ENCODE measurements around the gene SH3RF1.

The SH3RF1 gene

GRCh38 chr4:169163495-169163894, 107.3 kb downstream of the SH3RF1 start:
- no peak for DNase-seq (ENCODE audit: low read depth in 3 of 3)

GRCh38 chr4:169160825-169161224, 109.9 kb downstream of the SH3RF1 start:
- DNase-seq (ENCODE audit: low read depth in 3 of 3): no peak

GRCh38 chr4:169159624-169160171, 111.1 kb downstream of the SH3RF1 start:
- DNase-seq (ENCODE audit: low read depth in 3 of 3): no peak

GRCh38 chr4:169158861-169159260, 111.9 kb downstream of the SH3RF1 start:
- DNase-seq (ENCODE audit: low read depth in 3 of 3): no peak

- no peak for DNase-seq (ENCODE audit: low read depth in 3 of 3)
These were observed 112.7 kb downstream of the SH3RF1 start for GRCh38 chr4:169158046-169158445.

- no peak for DNase-seq (ENCODE audit: low read depth in 3 of 3)
These were observed 114.4 kb downstream of the SH3RF1 start for GRCh38 chr4:169156392-169156791.

- DNase-seq (ENCODE audit: low read depth in 3 of 3): no peak
These were observed 116.6 kb downstream of the SH3RF1 start for GRCh38 chr4:169154121-169154520.

GRCh38 chr4:169153481-169154087, 117.2 kb downstream of the SH3RF1 start:
- DNase-seq (ENCODE audit: low read depth in 3 of 3): no peak

GRCh38 chr4:169152899-169153298, 117.9 kb downstream of the SH3RF1 start:
- no peak for DNase-seq (ENCODE audit: low read depth in 3 of 3)

- no peak for DNase-seq (ENCODE audit: low read depth in 3 of 3)
These were observed 118.7 kb downstream of the SH3RF1 start for GRCh38 chr4:169152098-169152497.

- DNase-seq (ENCODE audit: low read depth in 3 of 3): no peak
These were observed 119.1 kb downstream of the SH3RF1 start for GRCh38 chr4:169151671-169152070.

- no peak for DNase-seq (ENCODE audit: low read depth in 3 of 3)
These were observed 120.0 kb downstream of the SH3RF1 start for GRCh38 chr4:169150806-169151205.

- DNase-seq (ENCODE audit: low read depth in 3 of 3): no peak
These were observed 121.9 kb downstream of the SH3RF1 start for GRCh38 chr4:169148885-169149284.

- no peak for DNase-seq (ENCODE audit: low read depth in 3 of 3)
These were observed 123.6 kb downstream of the SH3RF1 start for GRCh38 chr4:169147191-169147590.

GRCh38 chr4:169144061-169144600, 126.6 kb downstream of the SH3RF1 start:
- DNase-seq (ENCODE audit: low read depth in 3 of 3): no peak

- DNase-seq (ENCODE audit: low read depth in 3 of 3): no peak
These were observed 127.4 kb downstream of the SH3RF1 start for GRCh38 chr4:169143335-169143734.

- no peak for DNase-seq (ENCODE audit: low read depth in 3 of 3)
These were observed 127.8 kb downstream of the SH3RF1 start for GRCh38 chr4:169142906-169143305.

GRCh38 chr4:169142391-169142790, 128.4 kb downstream of the SH3RF1 start:
- DNase-seq (ENCODE audit: low read depth in 3 of 3): no peak

GRCh38 chr4:169139021-169139420, 131.7 kb downstream of the SH3RF1 start:
- no peak for DNase-seq (ENCODE audit: low read depth in 3 of 3)

GRCh38 chr4:169137558-169137920, 133.2 kb downstream of the SH3RF1 start:
- no peak for DNase-seq (ENCODE audit: low read depth in 3 of 3)

- no peak for DNase-seq (ENCODE audit: low read depth in 3 of 3)
These were observed 133.8 kb downstream of the SH3RF1 start for GRCh38 chr4:169136796-169137557.

- no peak for DNase-seq (ENCODE audit: low read depth in 3 of 3)
These were observed 134.4 kb downstream of the SH3RF1 start for GRCh38 chr4:169136330-169136729.

- DNase-seq (ENCODE audit: low read depth in 3 of 3): no peak
These were observed 135.0 kb downstream of the SH3RF1 start for GRCh38 chr4:169135776-169136175.

All from stimulated activated CD4-positive, alpha-beta T cell treated with anti-CD3 and anti-CD28 coated beads, TNF-alpha, amount 100 ng/mL, for 48 hours (primary cell).